ENCODE results near the gene TADA1.

DNA sequence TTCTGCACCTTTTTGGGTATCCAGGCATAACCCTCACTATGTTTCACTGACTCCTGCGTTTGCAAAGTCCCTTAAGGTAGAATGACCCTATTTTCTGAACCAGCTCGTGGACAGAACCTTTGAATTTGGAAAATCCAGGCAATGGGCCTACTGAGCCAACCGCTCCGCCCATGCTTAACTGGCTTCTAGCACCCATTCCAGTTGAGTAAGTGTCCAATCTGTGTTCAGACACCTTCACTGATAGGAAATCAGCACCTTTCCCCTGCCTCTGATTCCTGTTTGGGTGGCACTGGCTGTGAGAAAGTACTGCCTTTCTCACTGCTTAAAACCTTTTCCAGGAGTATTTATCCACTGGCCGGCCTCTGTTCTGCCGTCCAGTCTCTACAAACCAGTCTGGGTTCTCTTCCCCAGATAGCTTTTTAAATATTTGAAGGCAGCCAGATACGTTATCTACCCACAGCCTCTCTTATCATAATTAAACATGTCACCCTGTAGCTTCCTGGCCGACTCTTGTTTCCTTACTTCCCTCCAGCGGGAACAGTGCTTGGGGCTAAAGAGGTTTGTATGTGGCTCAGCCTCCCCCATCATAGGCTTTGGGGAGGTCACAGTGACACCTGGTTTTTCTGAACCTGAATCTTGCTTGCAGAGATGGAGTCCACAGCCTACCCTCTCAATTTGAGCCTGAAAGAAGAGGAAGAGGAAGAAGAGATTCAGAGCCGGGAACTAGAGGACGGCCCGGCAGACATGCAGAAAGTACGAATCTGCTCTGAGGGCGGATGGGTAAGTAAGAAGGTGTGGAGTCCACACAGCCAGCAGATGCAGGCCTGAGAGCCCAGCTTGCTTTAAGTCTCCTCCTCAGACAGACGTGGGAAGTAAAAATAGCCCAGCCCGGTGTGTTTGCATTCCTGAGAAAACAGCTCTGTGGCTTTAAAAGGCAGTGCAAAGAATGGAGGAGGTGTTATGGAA, 35.5 kb downstream of the TADA1 start:
- TF ChIP-seq, protein P1, sequence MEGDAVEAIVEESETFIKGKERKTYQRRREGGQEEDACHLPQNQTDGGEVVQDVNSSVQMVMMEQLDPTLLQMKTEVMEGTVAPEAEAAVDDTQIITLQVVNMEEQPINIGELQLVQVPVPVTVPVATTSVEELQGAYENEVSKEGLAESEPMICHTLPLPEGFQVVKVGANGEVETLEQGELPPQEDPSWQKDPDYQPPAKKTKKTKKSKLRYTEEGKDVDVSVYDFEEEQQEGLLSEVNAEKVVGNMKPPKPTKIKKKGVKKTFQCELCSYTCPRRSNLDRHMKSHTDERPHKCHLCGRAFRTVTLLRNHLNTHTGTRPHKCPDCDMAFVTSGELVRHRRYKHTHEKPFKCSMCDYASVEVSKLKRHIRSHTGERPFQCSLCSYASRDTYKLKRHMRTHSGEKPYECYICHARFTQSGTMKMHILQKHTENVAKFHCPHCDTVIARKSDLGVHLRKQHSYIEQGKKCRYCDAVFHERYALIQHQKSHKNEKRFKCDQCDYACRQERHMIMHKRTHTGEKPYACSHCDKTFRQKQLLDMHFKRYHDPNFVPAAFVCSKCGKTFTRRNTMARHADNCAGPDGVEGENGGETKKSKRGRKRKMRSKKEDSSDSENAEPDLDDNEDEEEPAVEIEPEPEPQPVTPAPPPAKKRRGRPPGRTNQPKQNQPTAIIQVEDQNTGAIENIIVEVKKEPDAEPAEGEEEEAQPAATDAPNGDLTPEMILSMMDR (IDR thresholded peaks at IDR 0.05) = no peak
- TF ChIP-seq POLR2A (IDR thresholded peaks at IDR 0.05) = no peak
